Measurements from ENCODE around the gene SLC25A22.

The SLC25A22 gene

GRCh38 chr11:770642-771616, 27.2 kb downstream of the SLC25A22 start:
- DNase-seq, result no peak

- DNase-seq, result no peak
Measured at GRCh38 chr11:769887-770641, 28.0 kb downstream of the SLC25A22 start.

GRCh38 chr11:767238-767637, 30.8 kb downstream of the SLC25A22 start:
- DNase-seq, result no peak

GRCh38 chr11:766936-767210, 31.2 kb downstream of the SLC25A22 start:
- no peak for DNase-seq

- no peak for DNase-seq
Measured at GRCh38 chr11:766106-766935, 31.8 kb downstream of the SLC25A22 start.

GRCh38 chr11:765802-766091, 32.3 kb downstream of the SLC25A22 start:
- no peak for DNase-seq

- DNase-seq, result peak; percentile 74
Measured at GRCh38 chr11:765025-765801, 32.9 kb downstream of the SLC25A22 start.

- DNase-seq, result no peak
Measured at GRCh38 chr11:764322-765024, 33.6 kb downstream of the SLC25A22 start.

GRCh38 chr11:763549-764321, 34.3 kb downstream of the SLC25A22 start:
- DNase-seq, result no peak

- no peak for DNase-seq
Measured at GRCh38 chr11:763073-763463, 35.0 kb downstream of the SLC25A22 start.

GRCh38 chr11:762421-763072, 35.5 kb downstream of the SLC25A22 start:
- DNase-seq, result peak; percentile 61

- DNase-seq, result no peak
Measured at GRCh38 chr11:761526-762108, 36.5 kb downstream of the SLC25A22 start.

GRCh38 chr11:760236-760635, 37.8 kb downstream of the SLC25A22 start:
- no peak for DNase-seq

- DNase-seq, result no peak
Measured at GRCh38 chr11:749731-750130, 48.4 kb downstream of the SLC25A22 start.

- DNase-seq, result peak; percentile 29
Measured at GRCh38 chr11:748007-748359, 50.1 kb downstream of the SLC25A22 start.

- DNase-seq, result peak; percentile 91
Measured at GRCh38 chr11:747158-748006, 50.7 kb downstream of the SLC25A22 start, which contains the start of gene TALDO1. Gene TALDO1 (plus strand): TSS chr11:747464. CDS start chr11:747482, 18 bp downstream.

GRCh38 chr11:746289-747157, 51.6 kb downstream of the SLC25A22 start:
- peak; percentile 87 for DNase-seq

GRCh38 chr11:745428-745827, 52.7 kb downstream of the SLC25A22 start:
- DNase-seq, result no peak

All from RPMI8226 (cell line).